B cell (primary cell): ENCODE results near the gene TNP2.

Experiments
- CTCF ChIP-seq: fragments of 200-600 bp; IDR thresholded peaks from one replicate; pipeline ENCODE4 v1.8.0; 2022; ENCODE audit warnings: antibody characterized with exemption, mild to moderate bottlenecking
- EZH2 ChIP-seq: IDR thresholded peaks from 2 replicates; pipeline ENCODE4 v1.6.1; 2012; ENCODE audit warnings: borderline replicate concordance, low read depth, mild to moderate bottlenecking, moderate library complexity, low read length; ENCODE audit not compliant: insufficient read depth, poor library complexity, severe bottlenecking

GRCh38 chr16:11303405-11304138, 34.4 kb upstream of the TNP2 start:
- TF ChIP-seq CTCF (no peak), EZH2 (no peak)
